Tibial artery (tissue), 4 donors: ENCODE results near the gene CSNK2B.

Experiments
- DNase-seq, 2 donors: peaks; one replicate each; pipeline ENCODE4 v3.0.0-alpha.2; 2019
- H3K27ac ChIP-seq, 2 donors: fragments of 200-600 bp; sonication (generic) in 1 of 2; 1 replicate in 1 of 2; 2 replicates in 1 of 2; pipeline ENCODE4 v1.5.1; 2018 to 2019; ENCODE audit warnings: mild to moderate bottlenecking in 1 of 2
- H3K27me3 ChIP-seq, 2 donors: fragments of 200-600 bp; sonication (generic) in 1 of 2; one replicate each; pipeline versions ENCODE4 v1.5.1 to v1.6.0; 2016 to 2019
- H3K36me3 ChIP-seq, 3 donors: fragments of 200-600 bp; sonication (generic) in 2 of 3; one replicate each; pipeline ENCODE4 v1.5.1; 2016 to 2019; ENCODE audit warnings: mild to moderate bottlenecking in 2 of 3
- H3K4me1 ChIP-seq, 4 donors: fragments of 200-600 bp; sonication (generic) in 2 of 4; 1 replicate in 3 of 4; 2 replicates in 1 of 4; pipeline ENCODE4 v1.5.1; 2016 to 2019
- H3K4me3 ChIP-seq, 2 donors: fragments of 200-600 bp; sonication (generic) in 1 of 2; 1 replicate in 1 of 2; 2 replicates in 1 of 2; pipeline ENCODE4 v1.5.1; 2018 to 2019; ENCODE audit warnings: mild to moderate bottlenecking in 2 of 2
- H3K9me3 ChIP-seq, 3 donors: fragments of 200-600 bp; sonication (generic) in 1 of 3; one replicate each; pipeline ENCODE4 v1.5.1; 2016 to 2019
- CTCF ChIP-seq, 2 experiments: fragments of 200-600 bp in 1 of 2; fragments of 450-650 bp in 1 of 2; IDR thresholded peaks; one replicate each; pipeline ENCODE4 v1.5.1; 2017 to 2019; ENCODE audit warnings: antibody characterized with exemption in 2 of 2, mild to moderate bottlenecking in 1 of 2, moderate library complexity in 1 of 2
- intact Hi-C: fragments of 100-400 bp; cut with DNase I; formaldehyde crosslinking; loops from one replicate; pipeline ENCODE4 v1.15.0; 2023; ENCODE audit warnings: low total_unique reads

CSNK2B gene

GRCh38 chr6:31629014-31629413 lies 36.9 kb upstream of the CSNK2B start:
- DNase-seq, result no peak
- no peaks in the 10 kb centered on the region for H3K27me3 ChIP-seq
- no peaks in the 10 kb centered on the region for H3K9me3 ChIP-seq
- H3K36me3 ChIP-seq, result peaks cover 84 to 100% (median 98%) of the 10 kb centered on the region in 3 donors
- TF ChIP-seq CTCF (IDR thresholded peaks at IDR 0.05), result no peak
- H3K4me3 ChIP-seq, result no peak overlapping the region
- intact Hi-C loops, result no loop called here
- peaks cover 0 to 3% (median 0%) of the 10 kb centered on the region in 4 donors for H3K4me1 ChIP-seq
- H3K27ac ChIP-seq, result no peak overlapping the region

- intact Hi-C loops, result no loop called here
- Histone ChIP-seq H3K9me3 (no peaks in the 10 kb centered on the region), H3K36me3 (peaks cover 84 to 100% (median 98%) of the 10 kb centered on the region in 3 donors), H3K4me3 (no peak overlapping the region), H3K27me3 (no peaks in the 10 kb centered on the region), H3K27ac (no peak overlapping the region), H3K4me1 (peaks cover 0 to 3% (median 0%) of the 10 kb centered on the region in 4 donors)
- no peak for TF ChIP-seq CTCF (IDR thresholded peaks at IDR 0.05)
- no peak for DNase-seq
Observed at GRCh38 chr6:31630177-31630934, 35.5 kb upstream of the CSNK2B start.

- intact Hi-C loops, result no loop called here
- Histone ChIP-seq H3K4me3 (no peak overlapping the region), H3K27ac (no peak overlapping the region), H3K4me1 (peaks cover 0 to 3% (median 0%) of the 10 kb centered on the region in 4 donors), H3K9me3 (no peaks in the 10 kb centered on the region), H3K27me3 (no peaks in the 10 kb centered on the region), H3K36me3 (peaks cover 84 to 100% (median 98%) of the 10 kb centered on the region in 3 donors)
- no peak for DNase-seq
- no peak for TF ChIP-seq CTCF (IDR thresholded peaks at IDR 0.05)
Observed at GRCh38 chr6:31631209-31631608, 34.7 kb upstream of the CSNK2B start.

- Histone ChIP-seq H3K4me3 (no peak overlapping the region), H3K36me3 (peaks cover 84 to 100% (median 98%) of the 10 kb centered on the region in 3 donors), H3K9me3 (no peaks in the 10 kb centered on the region), H3K27me3 (no peaks in the 10 kb centered on the region), H3K4me1 (peaks cover 0 to 3% (median 0%) of the 10 kb centered on the region in 4 donors), H3K27ac (no peak overlapping the region)
- intact Hi-C loops, result no loop called here
- TF ChIP-seq CTCF (IDR thresholded peaks at IDR 0.05), result no peak
- DNase-seq, result no peak
Observed at GRCh38 chr6:31631681-31632278, 34.1 kb upstream of the CSNK2B start.

- H3K9me3 ChIP-seq, result no peaks in the 10 kb centered on the region
- peaks cover 84 to 100% (median 98%) of the 10 kb centered on the region in 3 donors for H3K36me3 ChIP-seq
- intact Hi-C loops, result no loop called here
- no peak overlapping the region for H3K27ac ChIP-seq
- peaks cover 0 to 3% (median 0%) of the 10 kb centered on the region in 4 donors for H3K4me1 ChIP-seq
- DNase-seq, result no peak
- TF ChIP-seq CTCF (IDR thresholded peaks at IDR 0.05), result no peak
- H3K27me3 ChIP-seq, result no peaks in the 10 kb centered on the region
- H3K4me3 ChIP-seq, result no peak overlapping the region
Observed at GRCh38 chr6:31632279-31632946, 33.5 kb upstream of the CSNK2B start.
